Astrocyte (in vitro differentiated cells and primary cell): ENCODE data around the gene KIF18A. TPM values are rescaled to one million over a fixed set of nuclear protein-coding genes. Genes with fewer than 3 reads are reported as not detected.

ENCODE experiments used
- DNase-seq: peaks from one replicate; pipeline ENCODE4 v3.0.0-alpha.2; 2010; ENCODE audit warnings: low read depth
- FAIRE-seq: peaks from 2 replicates; lab custom pipeline; 2011; peaks lifted over from hg19 to GRCh38; lab: Jason Lieb, UNC
- H2AFZ ChIP-seq: 2 replicates; pipeline ENCODE4 v1.6.0; 2012; ENCODE audit warnings: low read depth, low read length, inconsistent platforms
- H3K27ac ChIP-seq: 2 replicates; pipeline ENCODE4 v1.5.1; 2011; ENCODE audit warnings: low read depth, low read length, inconsistent platforms
- H3K27me3 ChIP-seq: 2 replicates; pipeline ENCODE4 v1.6.0; 2011; ENCODE audit warnings: low read length, inconsistent platforms; ENCODE audit not compliant: insufficient read depth
- H3K36me3 ChIP-seq: 2 replicates; pipeline ENCODE4 v1.5.1; 2011; ENCODE audit warnings: low read length, inconsistent platforms; ENCODE audit not compliant: insufficient read depth
- H3K4me1 ChIP-seq: 2 replicates; pipeline ENCODE4 v1.5.1; 2011; ENCODE audit warnings: low read length, inconsistent platforms; ENCODE audit not compliant: insufficient read depth
- H3K4me2 ChIP-seq: 2 replicates; pipeline ENCODE4 v1.6.0; 2012; ENCODE audit warnings: low read length, inconsistent platforms
- H3K4me3 ChIP-seq: 2 replicates; pipeline ENCODE4 v1.5.1; 2011; ENCODE audit warnings: low read depth, mild to moderate bottlenecking, low read length, inconsistent platforms; ENCODE audit not compliant: insufficient read depth
- H3K79me2 ChIP-seq: 2 replicates; pipeline ENCODE4 v1.6.0; 2012; ENCODE audit warnings: mild to moderate bottlenecking, low read length, inconsistent platforms; ENCODE audit not compliant: insufficient read depth
- H3K9ac ChIP-seq: 2 replicates; pipeline ENCODE4 v1.6.0; 2012; ENCODE audit warnings: mild to moderate bottlenecking, low read length, inconsistent platforms
- H3K9me3 ChIP-seq: 2 replicates; pipeline ENCODE4 v1.5.1; 2012; ENCODE audit warnings: low read depth, mild to moderate bottlenecking, low read length, inconsistent platforms; ENCODE audit not compliant: insufficient read depth
- H4K20me1 ChIP-seq: 2 replicates; pipeline ENCODE4 v1.6.0; 2012; ENCODE audit warnings: low read length, inconsistent platforms; ENCODE audit not compliant: insufficient read depth
- H3K27ac Mint-ChIP-seq: one replicate; pipeline ENCODE4 v1.8.0; 2021; ENCODE audit warnings: mild to moderate bottlenecking, mixed read lengths; ENCODE audit not compliant: unreplicated experiment
- H3K27me3 Mint-ChIP-seq: one replicate; pipeline ENCODE4 v1.8.0; 2021; ENCODE audit warnings: low read depth, mixed read lengths; ENCODE audit not compliant: unreplicated experiment
- H3K36me3 Mint-ChIP-seq: one replicate; pipeline ENCODE4 v1.8.0; 2021; ENCODE audit warnings: low read depth, mixed read lengths; ENCODE audit not compliant: unreplicated experiment
- H3K4me1 Mint-ChIP-seq: one replicate; pipeline ENCODE4 v1.8.0; 2021; ENCODE audit warnings: low read depth, mixed read lengths; ENCODE audit not compliant: unreplicated experiment
- H3K4me3 Mint-ChIP-seq: one replicate; pipeline ENCODE4 v1.8.0; 2021; ENCODE audit warnings: mild to moderate bottlenecking, moderate library complexity, mixed read lengths; ENCODE audit not compliant: unreplicated experiment
- H3K9me3 Mint-ChIP-seq: one replicate; pipeline ENCODE4 v1.8.0; 2021; ENCODE audit warnings: mild to moderate bottlenecking, mixed read lengths; ENCODE audit not compliant: unreplicated experiment
- CTCF ChIP-seq: IDR thresholded peaks from 2 replicates; pipeline ENCODE4 v1.5.1; 2011; ENCODE audit warnings: low read depth, mild to moderate bottlenecking, inconsistent platforms, low read length, moderate library complexity; ENCODE audit not compliant: insufficient read depth
- EZH2 ChIP-seq: IDR thresholded peaks from 2 replicates; pipeline ENCODE4 v1.6.1; 2012; ENCODE audit warnings: mild to moderate bottlenecking, low read length, inconsistent platforms; ENCODE audit not compliant: insufficient read depth
- total RNA-seq: library from RNA; stranded (reverse); gene quantifications from 2 replicates; pipeline ENCODE4 v1.2.1, GENCODE V29; 2021

KIF18A gene
- total RNA-seq, 1 donor from 2014 or later, result 3.8 TPM

- no peak overlapping the region for H3K4me3 ChIP-seq
- Mint-ChIP-seq H3K27me3 (no peaks in the 10 kb centered on the region), H3K36me3 (peaks cover 40% of the 10 kb centered on the region), H3K4me3 (no peak overlapping the region), H3K4me1 (peaks cover 8% of the 10 kb centered on the region), H3K27ac (no peak overlapping the region), H3K9me3 (peaks cover 23% of the 10 kb centered on the region)
- H3K27ac ChIP-seq, result no peak overlapping the region
- peaks cover 24% of the 10 kb centered on the region for H3K9me3 ChIP-seq
- FAIRE-seq (no peak), DNase-seq (no peak)
- no peaks in the 10 kb centered on the region for H3K36me3 ChIP-seq
- no peaks in the 10 kb centered on the region for H4K20me1 ChIP-seq
- H3K4me1 ChIP-seq, result peaks cover 6% of the 10 kb centered on the region
- no peak overlapping the region for H3K4me2 ChIP-seq
- H3K79me2 ChIP-seq, result no peaks in the 10 kb centered on the region
- no peak overlapping the region for H2AFZ ChIP-seq
- TF ChIP-seq CTCF (no peak), EZH2 (no peak)
- no peaks in the 10 kb centered on the region for H3K27me3 ChIP-seq
- no peak overlapping the region for H3K9ac ChIP-seq
Observed at GRCh38 chr11:28140689-28141455, 32.9 kb upstream of the KIF18A start.

GRCh38 chr11:28139841-28140415 lies 32.0 kb upstream of the KIF18A start:
- H3K27ac ChIP-seq, result no peak overlapping the region
- H3K27me3 ChIP-seq, result no peaks in the 10 kb centered on the region
- peaks cover 25% of the 10 kb centered on the region for H3K9me3 Mint-ChIP-seq
- FAIRE-seq, result no peak
- no peak overlapping the region for H3K4me3 Mint-ChIP-seq
- peaks cover 24% of the 10 kb centered on the region for H3K9me3 ChIP-seq
- no peak overlapping the region for H3K4me2 ChIP-seq
- H4K20me1 ChIP-seq, result no peaks in the 10 kb centered on the region
- H3K36me3 Mint-ChIP-seq, result peaks cover 43% of the 10 kb centered on the region
- H3K9ac ChIP-seq, result no peak overlapping the region
- no peaks in the 10 kb centered on the region for H3K36me3 ChIP-seq
- H3K27ac Mint-ChIP-seq, result no peak overlapping the region
- no peaks in the 10 kb centered on the region for H3K27me3 Mint-ChIP-seq
- TF ChIP-seq CTCF (no peak), EZH2 (no peak)
- H2AFZ ChIP-seq, result no peak overlapping the region
- no peaks in the 10 kb centered on the region for H3K79me2 ChIP-seq
- no peak for DNase-seq
- no peaks in the 10 kb centered on the region for H3K4me1 ChIP-seq
- H3K4me1 Mint-ChIP-seq, result peaks cover 3% of the 10 kb centered on the region
- H3K4me3 ChIP-seq, result no peak overlapping the region

- Histone ChIP-seq H3K4me1 (no peaks in the 10 kb centered on the region), H3K4me3 (no peak overlapping the region), H3K9ac (no peak overlapping the region), H3K27me3 (no peaks in the 10 kb centered on the region), H3K4me2 (no peak overlapping the region), H2AFZ (no peak overlapping the region), H3K79me2 (no peaks in the 10 kb centered on the region), H3K27ac (no peak overlapping the region), H3K36me3 (no peaks in the 10 kb centered on the region), H3K9me3 (peaks cover 24% of the 10 kb centered on the region), H4K20me1 (no peaks in the 10 kb centered on the region)
- TF ChIP-seq EZH2, result no peak
- no peak for TF ChIP-seq CTCF
- Mint-ChIP-seq H3K4me1 (peaks cover 7% of the 10 kb centered on the region), H3K36me3 (peaks cover 50% of the 10 kb centered on the region), H3K27ac (no peak overlapping the region), H3K9me3 (peaks cover 25% of the 10 kb centered on the region), H3K4me3 (no peak overlapping the region), H3K27me3 (no peaks in the 10 kb centered on the region)
- FAIRE-seq, result no peak
- no peak for DNase-seq
Observed at GRCh38 chr11:28137832-28138231, 29.9 kb upstream of the KIF18A start.
